ENCODE results near the gene AAGAB.

The AAGAB gene

GRCh38 chr15:67207555-67208207 is 46.8 kb downstream of the AAGAB start:
- H3K36me3 ChIP-seq (ENCODE audit: insufficient read depth, insufficient read length, low read length): peaks cover 43% of the 10 kb centered on the region
- TF ChIP-seq ZNF274 (IDR thresholded peaks at IDR 0.05; ENCODE audit: low read depth, low read length) (no peak), YY1 (IDR thresholded peaks at IDR 0.05; ENCODE audit: insufficient read depth, insufficient read length) (no peak), SUZ12 (IDR thresholded peaks at IDR 0.05; ENCODE audit: extremely low read depth, insufficient read depth, insufficient read length) (no peak)
- no peaks in the 10 kb centered on the region for H3K4me1 ChIP-seq (ENCODE audit: insufficient read depth, insufficient read length)
- no peaks in the 10 kb centered on the region for H3K27me3 ChIP-seq (ENCODE audit: insufficient read depth, insufficient read length)
- no peaks in the 10 kb centered on the region for H3K9me3 ChIP-seq (ENCODE audit: insufficient read depth, low read length)
- no peak overlapping the region for H3K9ac ChIP-seq (ENCODE audit: insufficient read length, low read depth)
- no peak overlapping the region for H3K4me3 ChIP-seq (ENCODE audit: insufficient read length, low read depth)
- no peak for DNase-seq (ENCODE audit: low read depth, low spot score)

- Histone ChIP-seq H3K4me1 (ENCODE audit: insufficient read depth, insufficient read length) (no peaks in the 10 kb centered on the region), H3K27me3 (ENCODE audit: insufficient read depth, insufficient read length) (no peaks in the 10 kb centered on the region), H3K36me3 (ENCODE audit: insufficient read depth, insufficient read length, low read length) (peaks cover 48% of the 10 kb centered on the region), H3K9ac (ENCODE audit: insufficient read length, low read depth) (no peak overlapping the region), H3K9me3 (ENCODE audit: insufficient read depth, low read length) (no peaks in the 10 kb centered on the region), H3K4me3 (ENCODE audit: insufficient read length, low read depth) (no peak overlapping the region)
- TF ChIP-seq SUZ12 (IDR thresholded peaks at IDR 0.05; ENCODE audit: extremely low read depth, insufficient read depth, insufficient read length) (no peak), ZNF274 (IDR thresholded peaks at IDR 0.05; ENCODE audit: low read depth, low read length) (no peak), YY1 (IDR thresholded peaks at IDR 0.05; ENCODE audit: insufficient read depth, insufficient read length) (no peak)
- DNase-seq (ENCODE audit: low read depth, low spot score): no peak
Measured at GRCh38 chr15:67202991-67203390, 51.5 kb downstream of the AAGAB start.

GRCh38 chr15:67202091-67202490 is 52.4 kb downstream of the AAGAB start:
- DNase-seq (ENCODE audit: low read depth, low spot score): no peak
- no peaks in the 10 kb centered on the region for H3K27me3 ChIP-seq (ENCODE audit: insufficient read depth, insufficient read length)
- TF ChIP-seq YY1 (IDR thresholded peaks at IDR 0.05; ENCODE audit: insufficient read depth, insufficient read length) (no peak), ZNF274 (IDR thresholded peaks at IDR 0.05; ENCODE audit: low read depth, low read length) (no peak), SUZ12 (IDR thresholded peaks at IDR 0.05; ENCODE audit: extremely low read depth, insufficient read depth, insufficient read length) (no peak)
- H3K4me3 ChIP-seq (ENCODE audit: insufficient read length, low read depth): no peak overlapping the region
- H3K4me1 ChIP-seq (ENCODE audit: insufficient read depth, insufficient read length): no peaks in the 10 kb centered on the region
- H3K9me3 ChIP-seq (ENCODE audit: insufficient read depth, low read length): no peaks in the 10 kb centered on the region
- H3K9ac ChIP-seq (ENCODE audit: insufficient read length, low read depth): no peak overlapping the region
- peaks cover 41% of the 10 kb centered on the region for H3K36me3 ChIP-seq (ENCODE audit: insufficient read depth, insufficient read length, low read length)

- H3K4me1 ChIP-seq (ENCODE audit: insufficient read depth, insufficient read length): no peaks in the 10 kb centered on the region
- no peak overlapping the region for H3K4me3 ChIP-seq (ENCODE audit: insufficient read length, low read depth)
- TF ChIP-seq ZNF274 (IDR thresholded peaks at IDR 0.05; ENCODE audit: low read depth, low read length): no peak
- TF ChIP-seq SUZ12 (IDR thresholded peaks at IDR 0.05; ENCODE audit: extremely low read depth, insufficient read depth, insufficient read length): no peak
- no peak for TF ChIP-seq YY1 (IDR thresholded peaks at IDR 0.05; ENCODE audit: insufficient read depth, insufficient read length)
- H3K9ac ChIP-seq (ENCODE audit: insufficient read length, low read depth): no peak overlapping the region
- no peaks in the 10 kb centered on the region for H3K9me3 ChIP-seq (ENCODE audit: insufficient read depth, low read length)
- no peaks in the 10 kb centered on the region for H3K27me3 ChIP-seq (ENCODE audit: insufficient read depth, insufficient read length)
- no peak for DNase-seq (ENCODE audit: low read depth, low spot score)
- peaks cover 37% of the 10 kb centered on the region for H3K36me3 ChIP-seq (ENCODE audit: insufficient read depth, insufficient read length, low read length)
Measured at GRCh38 chr15:67201136-67201535, 53.3 kb downstream of the AAGAB start.

- no peaks in the 10 kb centered on the region for H3K27me3 ChIP-seq (ENCODE audit: insufficient read depth, insufficient read length)
- H3K4me3 ChIP-seq (ENCODE audit: insufficient read length, low read depth): no peak overlapping the region
- TF ChIP-seq YY1 (IDR thresholded peaks at IDR 0.05; ENCODE audit: insufficient read depth, insufficient read length) (no peak), ZNF274 (IDR thresholded peaks at IDR 0.05; ENCODE audit: low read depth, low read length) (no peak), SUZ12 (IDR thresholded peaks at IDR 0.05; ENCODE audit: extremely low read depth, insufficient read depth, insufficient read length) (no peak)
- peaks cover 34% of the 10 kb centered on the region for H3K36me3 ChIP-seq (ENCODE audit: insufficient read depth, insufficient read length, low read length)
- no peak for DNase-seq (ENCODE audit: low read depth, low spot score)
- H3K9me3 ChIP-seq (ENCODE audit: insufficient read depth, low read length): no peaks in the 10 kb centered on the region
- H3K9ac ChIP-seq (ENCODE audit: insufficient read length, low read depth): no peak overlapping the region
- H3K4me1 ChIP-seq (ENCODE audit: insufficient read depth, insufficient read length): no peaks in the 10 kb centered on the region
Measured at GRCh38 chr15:67199881-67200763, 54.3 kb downstream of the AAGAB start.

- no peaks in the 10 kb centered on the region for H3K9me3 ChIP-seq (ENCODE audit: insufficient read depth, low read length)
- peaks cover 41% of the 10 kb centered on the region for H3K36me3 ChIP-seq (ENCODE audit: insufficient read depth, insufficient read length, low read length)
- H3K4me3 ChIP-seq (ENCODE audit: insufficient read length, low read depth): no peak overlapping the region
- H3K4me1 ChIP-seq (ENCODE audit: insufficient read depth, insufficient read length): no peaks in the 10 kb centered on the region
- H3K9ac ChIP-seq (ENCODE audit: insufficient read length, low read depth): no peak overlapping the region
- TF ChIP-seq YY1 (IDR thresholded peaks at IDR 0.05; ENCODE audit: insufficient read depth, insufficient read length): no peak
- TF ChIP-seq SUZ12 (IDR thresholded peaks at IDR 0.05; ENCODE audit: extremely low read depth, insufficient read depth, insufficient read length): no peak
- no peak for TF ChIP-seq ZNF274 (IDR thresholded peaks at IDR 0.05; ENCODE audit: low read depth, low read length)
- no peak for DNase-seq (ENCODE audit: low read depth, low spot score)
- H3K27me3 ChIP-seq (ENCODE audit: insufficient read depth, insufficient read length): no peaks in the 10 kb centered on the region
Measured at GRCh38 chr15:67199391-67199790, 55.1 kb downstream of the AAGAB start.

GRCh38 chr15:67198157-67198754 is 56.2 kb downstream of the AAGAB start:
- Histone ChIP-seq H3K4me3 (ENCODE audit: insufficient read length, low read depth) (no peak overlapping the region), H3K4me1 (ENCODE audit: insufficient read depth, insufficient read length) (peaks cover 1% of the 10 kb centered on the region), H3K27me3 (ENCODE audit: insufficient read depth, insufficient read length) (no peaks in the 10 kb centered on the region), H3K36me3 (ENCODE audit: insufficient read depth, insufficient read length, low read length) (peaks cover 43% of the 10 kb centered on the region), H3K9me3 (ENCODE audit: insufficient read depth, low read length) (no peaks in the 10 kb centered on the region), H3K9ac (ENCODE audit: insufficient read length, low read depth) (no peak overlapping the region)
- no peak for DNase-seq (ENCODE audit: low read depth, low spot score)
- TF ChIP-seq SUZ12 (IDR thresholded peaks at IDR 0.05; ENCODE audit: extremely low read depth, insufficient read depth, insufficient read length): no peak
- TF ChIP-seq ZNF274 (IDR thresholded peaks at IDR 0.05; ENCODE audit: low read depth, low read length): no peak
- TF ChIP-seq YY1 (IDR thresholded peaks at IDR 0.05; ENCODE audit: insufficient read depth, insufficient read length): no peak

All from NT2/D1 (cell line).